ENCODE data around the gene GNA14.
"Not testable (repeated sequence)": the region's sequence is repeated elsewhere in the genome, so short reads cannot be mapped to it uniquely, and the experiment has no call there.

Gene GNA14

GRCh38 chr9:77640741-77641580 lies 7.2 kb downstream of the GNA14 start:
- no peak for DNase-seq

- no peak for DNase-seq
Observed at GRCh38 chr9:77632652-77633051, 15.5 kb downstream of the GNA14 start.

- not testable (repeated sequence) for DNase-seq
Observed at GRCh38 chr9:77628864-77629263, 19.3 kb downstream of the GNA14 start.

- no peak for DNase-seq
Observed at GRCh38 chr9:77616191-77616590, 31.9 kb downstream of the GNA14 start.

- no peak for DNase-seq
Observed at GRCh38 chr9:77614645-77615044, 33.5 kb downstream of the GNA14 start.

- DNase-seq: no peak
Observed at GRCh38 chr9:77606526-77606925, 41.6 kb downstream of the GNA14 start.

GRCh38 chr9:77605449-77606220 lies 42.5 kb downstream of the GNA14 start:
- DNase-seq: no peak

- no peak for DNase-seq
Observed at GRCh38 chr9:77604316-77604715, 43.8 kb downstream of the GNA14 start.

- DNase-seq: no peak
Observed at GRCh38 chr9:77602852-77603251, 45.3 kb downstream of the GNA14 start.

- no peak for DNase-seq
Observed at GRCh38 chr9:77601476-77602099, 46.5 kb downstream of the GNA14 start.

GRCh38 chr9:77600810-77601209 lies 47.3 kb downstream of the GNA14 start:
- no peak for DNase-seq

GRCh38 chr9:77599492-77599891 lies 48.6 kb downstream of the GNA14 start:
- DNase-seq: no peak

- DNase-seq: no peak
Observed at GRCh38 chr9:77598991-77599390, 49.1 kb downstream of the GNA14 start.

GRCh38 chr9:77598524-77598923 lies 49.6 kb downstream of the GNA14 start:
- DNase-seq: no peak

- DNase-seq: no peak
Observed at GRCh38 chr9:77597057-77597456, 51.1 kb downstream of the GNA14 start.

- no peak for DNase-seq
Observed at GRCh38 chr9:77595426-77596095, 52.6 kb downstream of the GNA14 start.

- DNase-seq: no peak
Observed at GRCh38 chr9:77594963-77595362, 53.2 kb downstream of the GNA14 start.

GRCh38 chr9:77593528-77593927 lies 54.6 kb downstream of the GNA14 start:
- DNase-seq: no peak

- DNase-seq: no peak
Observed at GRCh38 chr9:77592476-77592875, 55.6 kb downstream of the GNA14 start.

- DNase-seq: no peak
Observed at GRCh38 chr9:77589046-77589795, 58.9 kb downstream of the GNA14 start.

GRCh38 chr9:77588271-77588937 lies 59.7 kb downstream of the GNA14 start:
- no peak for DNase-seq

GRCh38 chr9:77587851-77588250 lies 60.3 kb downstream of the GNA14 start:
- no peak for DNase-seq
